Endodermal cell (in vitro differentiated cells): ENCODE results near the gene PITX2. TPM values are rescaled to one million over a fixed set of nuclear protein-coding genes. Genes with fewer than 3 reads are reported as not detected.

Experiments used
- DNase-seq: peaks from one replicate; pipeline ENCODE4 v3.0.0-alpha.2; 2017
- H3K27ac ChIP-seq: 2 replicates; pipeline ENCODE4 v1.5.1; 2013; ENCODE audit warnings: mild to moderate bottlenecking, low read depth, low read length, moderate library complexity
- H3K27me3 ChIP-seq: 2 replicates; pipeline ENCODE4 v1.6.1; 2013; ENCODE audit warnings: mild to moderate bottlenecking, low read length, moderate library complexity; ENCODE audit not compliant: insufficient read depth, control insufficient read depth, poor library complexity, severe bottlenecking
- H3K36me3 ChIP-seq: 2 replicates; pipeline ENCODE4 v1.7.0; 2013; ENCODE audit warnings: mild to moderate bottlenecking, low read length, moderate library complexity; ENCODE audit not compliant: control insufficient read depth, insufficient read depth
- H3K4me1 ChIP-seq: one replicate; pipeline ENCODE4 v1.7.0; 2013; ENCODE audit warnings: low read length; ENCODE audit not compliant: control insufficient read depth, insufficient read depth
- H3K4me3 ChIP-seq: 2 replicates; pipeline ENCODE4 v1.5.1; 2013; ENCODE audit warnings: mild to moderate bottlenecking, low read length, moderate library complexity
- H3K9ac ChIP-seq: 2 replicates; pipeline ENCODE4 v1.6.1; 2013; ENCODE audit warnings: mild to moderate bottlenecking, low read length, moderate library complexity; ENCODE audit not compliant: poor library complexity, severe bottlenecking; ENCODE audit errors: extremely low read depth
- H3K9me3 ChIP-seq: 2 replicates; pipeline ENCODE4 v1.6.1; 2013; ENCODE audit warnings: mild to moderate bottlenecking, low read length, moderate library complexity; ENCODE audit not compliant: control insufficient read depth
- H3K27ac Mint-ChIP-seq: 2 replicates; pipeline ENCODE4 v1.8.0; 2020; ENCODE audit warnings: mixed read lengths
- H3K27me3 Mint-ChIP-seq: 2 replicates; pipeline ENCODE4 v1.8.0; 2021; ENCODE audit warnings: mild to moderate bottlenecking, mixed read lengths; ENCODE audit not compliant: insufficient read depth
- H3K36me3 Mint-ChIP-seq: 2 replicates; pipeline ENCODE4 v1.8.0; 2020; ENCODE audit warnings: low read depth, mixed read lengths
- H3K4me1 Mint-ChIP-seq: 2 replicates; pipeline ENCODE4 v1.8.0; 2020; ENCODE audit warnings: mixed read lengths
- H3K4me3 Mint-ChIP-seq: 2 replicates; pipeline ENCODE4 v1.8.0; 2020; ENCODE audit warnings: mild to moderate bottlenecking, moderate library complexity, mixed read lengths
- H3K9me3 Mint-ChIP-seq: 2 replicates; pipeline ENCODE4 v1.8.0; 2020; ENCODE audit warnings: mild to moderate bottlenecking, mixed read lengths
- WGBS, 2 experiments: methylation state at CpG; one replicate each; pipeline versions ENCODE4 v1.1.5 to v1.1.7; 2013; ENCODE audit warnings: missing lambda C conversion rate in 2 of 2, mixed read lengths in 1 of 2; ENCODE audit not compliant: insufficient coverage in 1 of 2, insufficient read length in 1 of 2; 5-methylcytosine and 5-hydroxymethylcytosine counted together
- total RNA-seq, 2 donors: library from RNA; stranded (reverse); fragmentation: NEBNext Ultra II Directional in 1 of 2; extraction: Animal tissue kit (Norgen Biotek cat#: 25700) in 1 of 2; gene quantifications; 2 replicates in 1 of 2; 3 replicates in 1 of 2; pipeline ENCODE4 v1.2.1, GENCODE V29; 2021
- TF ChIP-seq, protein P1 (sequence below): fragments of 200-600 bp; sonication (generic); conservative IDR thresholded peaks from 2 replicates; pipeline ENCODE4 v1.5.0; 2021; ENCODE audit warnings: antibody characterized with exemption, mild to moderate bottlenecking

PITX2 gene
- total RNA-seq, 2 donors from 2014 or later, result 28.8 to 32.7 TPM

DNA sequence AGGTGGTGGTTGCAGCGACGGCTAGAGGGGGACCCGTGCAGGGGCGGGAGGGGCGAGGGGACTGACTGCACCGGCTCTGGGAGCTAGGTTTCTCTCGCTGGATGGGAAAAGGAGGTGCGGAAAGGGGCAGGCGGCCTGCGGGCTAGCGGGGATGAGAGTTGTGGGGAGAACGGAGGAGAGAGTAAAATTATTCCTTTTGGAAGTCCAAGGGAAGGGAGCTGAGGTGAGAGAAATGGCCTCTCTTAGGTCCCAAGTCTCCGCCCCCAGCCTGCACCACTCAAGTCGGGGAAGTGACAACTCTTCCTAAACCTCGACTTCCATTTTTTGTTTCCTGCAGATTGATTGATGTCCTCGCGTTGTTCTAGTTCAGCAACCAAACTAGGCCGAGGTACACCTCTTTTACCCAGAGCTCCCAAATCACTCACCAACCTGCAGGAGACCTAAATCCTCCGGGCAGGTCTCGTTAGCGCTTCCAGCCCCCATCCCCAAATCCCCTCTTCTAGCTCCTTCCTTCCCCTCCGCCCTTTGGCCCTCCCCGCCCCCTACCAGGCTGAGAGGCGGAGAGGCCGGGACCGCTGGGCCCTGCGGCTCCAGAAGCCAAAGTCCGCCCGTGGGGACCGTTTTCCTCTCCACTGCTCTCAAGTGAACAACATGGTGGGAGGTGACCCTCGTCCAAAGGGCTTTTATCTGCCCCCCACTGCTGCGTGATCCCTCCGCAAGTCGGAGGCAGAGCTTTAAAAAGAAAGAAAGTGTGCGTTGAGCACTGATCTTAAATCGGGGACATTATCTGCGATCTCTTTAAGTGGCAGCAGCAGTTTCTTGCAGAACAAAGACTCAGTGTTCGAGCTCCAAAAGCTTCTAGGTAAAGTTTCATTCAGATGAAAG, 7.3 kb downstream of the PITX2 start:
- WGBS, 2 experiments, result 0 to 1% methylated on average over 14 to 38 of the region's 38 CpGs
- Mint-ChIP-seq H3K27me3 (peaks cover 11% of the 10 kb centered on the region), H3K4me1 (peaks cover 52% of the 10 kb centered on the region)

DNA sequence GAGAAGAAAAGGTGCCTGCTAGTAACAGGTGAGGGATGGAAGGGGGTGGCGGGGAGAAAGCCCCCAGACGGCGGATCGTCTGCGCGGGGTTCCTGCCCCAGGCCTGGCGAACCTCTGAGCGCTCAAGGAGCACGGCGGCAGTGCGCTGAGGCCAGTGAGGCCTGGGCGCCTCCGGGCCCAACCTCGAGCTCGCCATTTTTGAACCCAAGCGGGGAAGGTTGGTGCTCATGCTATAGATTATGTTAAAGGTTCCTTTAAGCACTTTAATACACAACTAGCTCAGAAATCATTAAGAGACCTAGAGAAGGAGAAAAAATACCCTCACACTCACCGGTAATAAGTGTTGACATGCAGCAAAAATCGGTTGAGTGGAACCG, 7.9 kb downstream of the PITX2 start:
- Histone ChIP-seq H3K4me1 (peaks cover 17% of the 10 kb centered on the region), H3K9me3 (no peaks in the 10 kb centered on the region), H3K27ac (peak overlapping the region; percentile 78), H3K36me3 (peaks cover 32% of the 10 kb centered on the region), H3K27me3 (no peaks in the 10 kb centered on the region), H3K4me3 (peak overlapping the region; percentile 90), H3K9ac (peak overlapping the region; percentile 100)
- Mint-ChIP-seq H3K4me1 (peaks cover 56% of the 10 kb centered on the region), H3K27ac (peak overlapping the region; percentile 100), H3K36me3 (peaks cover 28% of the 10 kb centered on the region), H3K4me3 (peak overlapping the region; percentile 97), H3K27me3 (peaks cover 10% of the 10 kb centered on the region), H3K9me3 (no peaks in the 10 kb centered on the region)
- WGBS, 2 experiments, result 0% methylated on average over 1 to 18 of the region's 19 CpGs
- peak; percentile 75 for DNase-seq
- TF ChIP-seq, protein P1, sequence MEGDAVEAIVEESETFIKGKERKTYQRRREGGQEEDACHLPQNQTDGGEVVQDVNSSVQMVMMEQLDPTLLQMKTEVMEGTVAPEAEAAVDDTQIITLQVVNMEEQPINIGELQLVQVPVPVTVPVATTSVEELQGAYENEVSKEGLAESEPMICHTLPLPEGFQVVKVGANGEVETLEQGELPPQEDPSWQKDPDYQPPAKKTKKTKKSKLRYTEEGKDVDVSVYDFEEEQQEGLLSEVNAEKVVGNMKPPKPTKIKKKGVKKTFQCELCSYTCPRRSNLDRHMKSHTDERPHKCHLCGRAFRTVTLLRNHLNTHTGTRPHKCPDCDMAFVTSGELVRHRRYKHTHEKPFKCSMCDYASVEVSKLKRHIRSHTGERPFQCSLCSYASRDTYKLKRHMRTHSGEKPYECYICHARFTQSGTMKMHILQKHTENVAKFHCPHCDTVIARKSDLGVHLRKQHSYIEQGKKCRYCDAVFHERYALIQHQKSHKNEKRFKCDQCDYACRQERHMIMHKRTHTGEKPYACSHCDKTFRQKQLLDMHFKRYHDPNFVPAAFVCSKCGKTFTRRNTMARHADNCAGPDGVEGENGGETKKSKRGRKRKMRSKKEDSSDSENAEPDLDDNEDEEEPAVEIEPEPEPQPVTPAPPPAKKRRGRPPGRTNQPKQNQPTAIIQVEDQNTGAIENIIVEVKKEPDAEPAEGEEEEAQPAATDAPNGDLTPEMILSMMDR, result no peak

More for the DNA sequence above, 7.3 kb downstream of the PITX2 start:
- Histone ChIP-seq H3K36me3 (peaks cover 32% of the 10 kb centered on the region), H3K4me1 (peaks cover 17% of the 10 kb centered on the region), H3K9ac (peak overlapping the region; percentile 100), H3K4me3 (peak overlapping the region; percentile 90), H3K27ac (peak overlapping the region; percentile 78), H3K9me3 (no peaks in the 10 kb centered on the region), H3K27me3 (no peaks in the 10 kb centered on the region)
- H3K9me3 Mint-ChIP-seq, result no peaks in the 10 kb centered on the region
- TF ChIP-seq, protein P1, result no peak
- H3K27ac Mint-ChIP-seq, result peak overlapping the region; percentile 100
- peak; percentile 91 for DNase-seq
- peak overlapping the region; percentile 97 for H3K4me3 Mint-ChIP-seq
- peaks cover 29% of the 10 kb centered on the region for H3K36me3 Mint-ChIP-seq

DNA sequence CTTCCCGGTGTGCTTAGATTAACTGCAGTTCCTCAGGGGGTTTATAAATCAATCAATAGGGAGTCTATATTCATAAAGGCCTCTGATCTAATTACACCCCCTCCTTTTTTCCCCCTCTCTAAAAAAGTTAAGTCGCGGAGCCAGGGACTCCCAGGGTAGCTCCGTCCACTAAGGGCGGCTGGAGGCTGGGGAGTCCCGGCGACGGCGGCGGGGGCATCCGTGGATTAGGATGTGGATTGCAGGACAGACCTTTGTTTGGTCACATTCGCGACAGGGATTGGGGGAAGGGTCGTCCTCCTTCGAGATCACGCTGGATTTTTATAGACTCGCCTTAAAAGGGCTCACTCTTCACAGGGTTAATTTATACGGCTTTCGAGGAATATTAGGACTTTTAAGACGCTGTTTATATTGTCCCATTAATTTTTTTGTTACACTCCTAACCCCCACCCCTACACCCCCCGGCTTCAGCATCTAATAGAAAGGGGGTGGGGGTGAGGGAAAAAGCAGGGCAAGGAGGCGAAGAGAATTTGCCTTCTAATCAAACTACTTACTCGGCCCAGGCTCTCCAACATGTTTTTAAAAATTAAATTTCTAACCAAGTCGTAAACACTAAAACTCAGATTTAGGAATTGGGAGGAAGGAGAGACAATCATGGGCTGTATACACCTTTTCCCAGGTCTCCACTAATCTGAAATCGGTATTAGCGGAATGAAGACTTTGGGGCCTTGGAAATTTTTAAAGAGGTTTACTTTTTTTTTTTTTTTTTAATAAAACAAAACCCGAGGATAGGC, 8.5 kb downstream of the PITX2 start:
- H3K36me3 ChIP-seq, result peaks cover 35% of the 10 kb centered on the region
- peak overlapping the region; percentile 90 for H3K4me3 ChIP-seq
- 0% methylated on average over 5 to 24 of the region's 27 CpGs for WGBS, 2 experiments
- no peaks in the 10 kb centered on the region for H3K27me3 ChIP-seq
- peak overlapping the region; percentile 97 for H3K4me3 Mint-ChIP-seq
- peaks cover 58% of the 10 kb centered on the region for H3K4me1 Mint-ChIP-seq
- DNase-seq, result peak; percentile 97
- no peaks in the 10 kb centered on the region for H3K9me3 Mint-ChIP-seq
- H3K27ac Mint-ChIP-seq, result peak overlapping the region; percentile 100
- TF ChIP-seq, protein P1, result no peak
- H3K9ac ChIP-seq, result peak overlapping the region; percentile 100
- H3K27ac ChIP-seq, result peak overlapping the region; percentile 78
- H3K9me3 ChIP-seq, result no peaks in the 10 kb centered on the region
- peaks cover 31% of the 10 kb centered on the region for H3K36me3 Mint-ChIP-seq
- peaks cover 8% of the 10 kb centered on the region for H3K27me3 Mint-ChIP-seq
- peaks cover 21% of the 10 kb centered on the region for H3K4me1 ChIP-seq
